HG02623 (cell line): ENCODE measurements around the gene CHMP3.

Experiments used
- ATAC-seq: cut with Tn5 transposase; IDR thresholded peaks from one replicate; pipeline ENCODE4 v1.9.1; 2021; ENCODE audit warnings: moderate library complexity; ENCODE audit not compliant: unreplicated experiment

CHMP3 gene

GRCh38 chr2:86471637-86472036 lies 91.6 kb downstream of the CHMP3 start:
- ATAC-seq: no peak

- ATAC-seq: no peak
Measured at GRCh38 chr2:86470890-86471289, 92.4 kb downstream of the CHMP3 start.

- ATAC-seq: no peak
Measured at GRCh38 chr2:86468162-86469033, 94.8 kb downstream of the CHMP3 start.

GRCh38 chr2:86466306-86466705 lies 96.9 kb downstream of the CHMP3 start:
- no peak for ATAC-seq

GRCh38 chr2:86464652-86465051 lies 98.6 kb downstream of the CHMP3 start:
- no peak for ATAC-seq

GRCh38 chr2:86461042-86461743 lies 102.0 kb downstream of the CHMP3 start:
- ATAC-seq: no peak

- no peak for ATAC-seq
Measured at GRCh38 chr2:86455181-86455580, 108.1 kb downstream of the CHMP3 start.

GRCh38 chr2:86454238-86454637 lies 109.0 kb downstream of the CHMP3 start:
- no peak for ATAC-seq

GRCh38 chr2:86453836-86454235 lies 109.4 kb downstream of the CHMP3 start:
- ATAC-seq: no peak
